Stimulated activated CD4-positive, alpha-beta T cell treated with anti-CD3 and anti-CD28 coated beads, Interleukin-1b, Interleukin-23, amount 100 ng/mL, for 4 hours (primary cell): ENCODE results near the gene CDK7.
"Not testable (repeated sequence)": the region's sequence is repeated elsewhere in the genome, so short reads cannot be mapped to it uniquely, and the experiment has no call there.

Experiments
- DNase-seq, 2 donors: peaks; one replicate each; pipeline ENCODE4 v3.0.0-alpha.2; 2020; ENCODE audit warnings: low read depth in 2 of 2

CDK7 gene

DNA sequence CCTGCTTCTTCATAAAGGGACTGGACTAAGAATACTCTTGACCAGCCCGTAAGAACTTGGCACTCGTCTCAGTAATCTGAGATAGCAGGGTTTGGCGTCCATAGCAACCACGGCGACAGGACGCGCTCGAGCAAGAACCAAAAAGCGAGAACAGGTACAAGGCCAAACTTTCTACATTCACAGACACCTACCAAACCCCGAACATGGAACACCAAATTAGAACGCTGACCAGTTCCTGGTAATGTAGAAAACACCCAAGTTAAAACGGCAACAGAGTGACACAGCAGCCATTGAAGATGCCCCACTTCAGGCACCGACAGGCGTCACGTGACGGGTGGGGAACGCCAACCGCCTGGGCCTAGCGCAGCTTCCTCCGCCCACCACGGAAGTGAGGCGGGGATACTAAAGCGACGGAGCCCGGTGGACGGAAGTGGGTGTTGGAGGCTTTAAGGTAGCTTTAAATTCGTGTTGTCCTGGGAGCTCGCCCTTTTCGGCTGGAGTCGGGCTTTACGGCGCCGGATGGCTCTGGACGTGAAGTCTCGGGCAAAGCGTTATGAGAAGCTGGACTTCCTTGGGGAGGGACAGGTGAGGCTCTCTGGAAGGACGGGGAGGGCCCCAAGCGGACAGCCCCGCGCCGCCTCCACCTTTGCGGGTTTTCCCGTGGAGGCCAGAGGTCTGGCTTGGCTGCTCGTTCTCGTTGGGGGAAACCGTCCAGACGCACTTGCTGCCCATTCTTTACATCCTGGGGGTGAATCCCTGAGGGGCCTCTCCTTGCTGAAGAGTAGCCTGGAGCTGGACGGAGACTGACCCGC lies at the start of gene CDK7:
Gene CDK7, plus strand, starts transcription at position 430 of the 812 bp plus-strand sequence. Its CDS starts 90 bp downstream, at position 520.
- peak; percentile 81 to 83 for DNase-seq

DNA sequence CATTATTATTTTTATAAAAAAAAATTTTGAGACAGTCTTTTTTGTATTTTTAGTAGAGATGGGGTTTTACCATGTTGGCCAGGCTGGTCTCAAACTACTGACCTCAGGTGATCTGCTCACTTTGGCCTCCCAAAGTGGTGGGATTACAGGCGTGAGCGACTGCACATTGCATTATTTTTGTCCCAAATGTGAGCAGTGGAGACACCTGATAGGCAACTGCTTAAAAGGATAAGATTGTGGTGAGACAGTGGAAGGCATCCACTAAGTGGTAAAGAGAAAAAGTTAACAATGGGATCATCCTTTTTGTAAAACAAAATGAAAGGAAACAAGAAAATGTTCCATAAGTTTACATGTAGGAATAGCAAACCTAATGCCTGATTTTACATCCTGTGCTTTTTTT lies 47.3 kb upstream of the CDK7 start:
- no peak for DNase-seq

DNA sequence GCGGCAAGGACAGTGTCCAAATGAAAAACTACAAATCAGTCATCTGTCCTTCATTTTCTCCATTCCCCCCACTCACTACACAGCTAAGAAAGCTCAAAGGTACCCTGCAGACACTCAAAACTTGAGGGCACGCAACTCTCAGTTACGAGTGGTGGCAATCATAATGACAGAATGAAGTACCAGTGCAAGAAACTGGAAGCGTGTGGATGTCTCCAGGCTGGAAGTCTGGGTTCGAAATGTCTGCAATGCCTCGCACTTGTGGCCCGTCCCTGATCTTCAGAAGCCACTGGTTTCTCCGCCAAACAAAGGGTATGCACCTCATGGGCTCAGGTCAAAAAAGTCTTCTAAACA lies 45.9 kb upstream of the CDK7 start:
- no peak for DNase-seq

DNA sequence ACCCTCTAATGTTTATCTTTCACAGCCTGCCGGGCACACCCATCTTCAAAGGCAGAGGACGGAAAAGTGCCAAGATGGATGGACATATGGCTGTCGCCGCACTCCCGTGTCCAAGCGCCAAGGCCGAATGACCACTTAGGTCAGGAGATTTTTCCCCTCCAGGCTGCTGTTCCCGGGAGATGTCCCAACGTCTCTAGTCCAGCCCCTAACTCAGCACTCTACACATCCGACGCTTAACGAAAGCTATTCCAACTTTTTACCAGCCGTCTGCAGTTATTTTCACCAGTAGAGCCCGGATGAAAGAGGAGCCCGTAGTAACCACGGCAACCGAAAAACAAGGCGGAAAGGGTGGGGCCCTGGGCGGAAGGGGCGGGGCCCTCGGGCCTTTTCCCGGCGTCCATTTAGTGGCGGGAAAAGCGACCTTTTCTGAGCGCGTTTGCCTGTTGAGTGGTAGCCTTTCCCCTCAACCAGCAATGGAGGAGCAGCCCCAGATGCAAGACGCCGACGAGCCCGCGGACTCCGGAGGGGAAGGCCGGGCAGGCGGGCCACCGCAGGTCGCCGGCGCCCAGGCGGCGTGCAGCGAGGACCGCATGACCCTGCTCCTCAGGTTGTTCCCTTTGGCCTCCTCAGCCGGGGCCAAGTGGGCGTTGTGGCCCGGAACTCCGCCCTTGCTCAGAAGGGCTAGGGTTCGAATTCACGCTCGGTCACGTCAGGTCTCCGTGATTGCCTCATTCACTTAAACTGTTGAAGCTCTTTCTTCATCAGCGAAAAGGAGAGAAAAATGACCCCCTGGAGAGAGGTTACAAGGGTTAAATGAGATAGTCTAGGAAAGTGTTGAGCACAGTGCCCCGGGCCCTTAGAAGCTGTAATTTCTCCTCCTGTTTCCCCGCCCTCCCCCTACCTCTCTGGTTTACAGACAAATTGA lies 45.3 kb upstream of the CDK7 start, which contains the start of gene CENPH:
Gene CENPH, plus strand, starts transcription at position 422 of the 925 bp plus-strand sequence. Its CDS starts 52 bp downstream, at position 474.
- peak; percentile 84 to 87 for DNase-seq

DNA sequence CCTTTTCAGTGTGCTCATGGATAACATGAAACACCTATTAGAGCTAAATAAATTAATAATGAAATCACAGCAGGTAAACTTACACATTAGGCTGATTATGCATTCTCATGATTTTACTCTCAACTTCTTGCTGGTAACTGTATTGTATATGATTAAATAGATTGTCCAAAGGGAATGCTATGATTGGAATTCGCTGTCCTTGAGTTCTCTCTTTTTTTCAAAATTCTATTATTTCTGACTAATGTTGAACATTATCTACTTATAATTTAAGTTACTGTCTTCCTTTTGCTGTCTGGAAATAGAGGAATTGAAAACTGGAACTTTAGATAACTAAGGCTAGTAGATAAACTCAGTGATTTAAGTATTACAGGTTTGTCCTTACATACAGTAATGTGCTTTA lies 32.2 kb upstream of the CDK7 start:
- no peak for DNase-seq

DNA sequence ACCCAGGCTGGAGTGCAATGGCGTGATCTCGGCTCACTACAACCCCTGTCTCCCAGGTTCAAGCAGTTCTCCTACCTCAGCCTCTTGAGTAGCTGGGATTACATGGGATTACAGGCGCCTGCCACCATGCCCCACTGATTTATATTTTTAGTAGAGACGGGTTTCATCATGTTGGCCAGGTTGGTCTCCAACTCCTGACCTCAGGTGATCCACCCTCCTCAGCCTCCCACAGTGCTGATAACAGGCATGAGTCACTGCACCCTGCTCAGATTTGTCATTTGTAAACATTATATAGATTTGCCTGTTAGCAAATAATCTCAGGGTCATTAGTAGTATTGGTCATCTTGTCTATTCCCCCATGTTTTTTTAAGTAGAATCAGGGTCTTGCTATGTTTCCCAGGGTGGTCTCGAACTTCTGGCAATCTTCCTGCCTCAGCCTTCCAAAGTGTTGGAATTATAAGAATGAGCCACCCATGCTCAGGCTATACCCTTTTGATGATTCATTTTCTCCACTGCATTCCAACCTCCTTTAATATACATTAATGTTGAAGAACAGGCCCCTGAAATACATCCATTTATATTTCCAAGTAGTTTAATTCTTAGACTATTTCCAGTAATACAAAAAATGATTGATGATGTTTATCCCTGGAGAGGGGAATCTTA lies 28.0 kb upstream of the CDK7 start:
- DNase-seq, result no peak

DNA sequence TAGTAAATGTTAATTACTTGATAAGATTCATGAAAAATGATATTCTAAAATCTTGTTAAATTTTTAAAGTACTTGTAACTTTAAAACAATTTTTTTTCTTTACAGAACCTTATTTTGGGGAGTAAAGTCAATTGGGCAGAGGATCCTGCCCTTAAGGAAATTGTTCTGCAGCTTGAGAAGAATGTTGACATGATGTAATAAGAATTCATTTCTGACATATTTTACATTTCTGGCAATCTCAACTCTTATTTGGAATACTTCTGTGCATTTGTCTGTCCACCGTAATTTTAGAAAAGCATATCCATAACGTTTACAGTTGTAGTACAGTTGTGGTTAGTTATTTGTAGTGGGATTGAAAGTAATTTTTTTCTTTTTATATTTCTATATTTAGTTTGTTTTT lies 25.1 kb upstream of the CDK7 start:
- no peak for DNase-seq

DNA sequence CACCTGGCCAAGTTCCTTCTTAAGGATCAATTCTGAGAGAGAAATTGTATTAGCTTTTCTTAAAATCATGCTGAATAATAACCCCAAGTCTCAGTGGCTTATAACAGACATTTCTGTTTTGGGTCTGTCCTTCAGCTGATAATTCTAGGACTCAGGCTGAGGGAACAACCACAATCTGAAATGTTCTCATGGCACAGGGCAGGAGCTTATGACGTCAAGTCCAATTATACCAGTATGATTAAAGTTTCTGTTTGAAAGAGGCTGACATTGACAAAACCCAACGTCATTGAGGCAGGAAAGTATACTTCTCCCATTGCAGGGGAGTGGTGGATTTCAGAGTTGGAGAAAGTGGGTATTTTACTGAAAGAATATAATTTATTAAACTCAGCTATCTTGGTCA lies 23.5 kb upstream of the CDK7 start:
- DNase-seq, result no peak

DNA sequence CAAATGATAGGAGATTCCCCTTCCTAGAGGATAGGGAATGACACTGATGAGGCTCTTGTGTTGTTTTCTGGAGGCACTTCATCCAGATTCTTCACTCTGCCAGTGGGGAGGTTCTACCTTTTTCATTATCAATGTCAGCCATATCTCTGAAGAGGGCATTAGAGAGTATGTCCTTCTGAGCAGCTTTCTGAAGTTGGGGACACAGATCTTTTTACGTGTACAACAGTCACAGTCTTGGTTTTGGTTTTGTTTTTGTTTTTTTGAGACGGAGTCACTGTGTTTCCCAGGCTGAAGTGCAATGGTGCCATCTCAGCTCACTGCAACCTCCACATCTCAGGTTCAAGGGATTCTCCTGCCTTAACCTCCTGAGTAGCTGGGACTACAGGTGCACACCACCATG lies 22.7 kb upstream of the CDK7 start:
- no peak for DNase-seq

DNA sequence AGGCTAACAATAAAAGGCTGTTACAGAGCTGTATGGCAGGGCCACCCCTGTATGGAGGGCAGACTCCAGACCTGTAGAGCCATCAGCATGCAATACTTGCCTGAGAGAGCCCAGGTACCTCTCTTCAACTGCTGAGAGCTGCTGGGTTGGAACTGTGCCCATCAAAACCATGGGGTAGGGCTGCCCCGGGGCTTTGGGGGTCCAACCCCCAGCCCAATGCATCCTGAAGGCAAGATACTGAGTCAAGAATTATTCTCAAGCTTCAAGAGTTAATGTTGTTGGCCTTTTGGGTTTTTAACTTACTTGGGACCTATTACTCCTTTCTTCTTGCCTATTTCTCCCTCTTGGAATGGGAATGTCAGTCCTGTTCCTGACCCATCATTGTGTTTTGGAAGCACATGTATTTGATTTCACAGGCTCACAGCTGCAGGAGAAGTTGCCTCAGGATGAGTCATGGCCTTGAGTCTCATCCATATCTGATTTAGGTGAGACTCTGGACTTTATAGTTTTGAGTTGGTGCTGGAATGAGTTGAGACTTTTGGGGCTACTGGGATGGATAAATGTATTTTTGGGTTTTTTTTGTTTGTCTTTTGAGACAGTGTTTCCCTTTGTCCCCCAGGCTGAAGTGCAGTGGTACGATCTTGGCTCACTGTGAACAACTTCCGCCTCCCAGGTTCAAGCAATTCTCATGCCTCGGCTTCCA lies 21.0 kb upstream of the CDK7 start:
- no peak for DNase-seq

DNA sequence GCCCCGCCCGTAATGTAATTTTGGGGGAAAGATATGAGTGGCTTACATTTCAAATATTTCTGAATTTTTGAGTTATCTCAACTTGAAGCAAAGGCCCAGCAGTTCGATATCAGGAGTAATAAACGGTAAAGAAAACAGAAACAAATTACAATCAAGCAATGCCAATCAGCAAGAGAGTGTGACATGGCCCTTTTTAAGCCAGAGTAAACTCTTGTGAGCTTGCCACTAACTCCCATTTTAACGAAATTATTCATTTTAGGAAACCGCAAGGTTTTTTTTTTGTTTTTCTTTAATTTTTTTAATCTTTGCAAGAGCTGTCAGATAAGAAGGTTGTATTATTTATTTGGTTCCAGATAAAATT lies 17.6 kb upstream of the CDK7 start:
- DNase-seq, result no peak

DNA sequence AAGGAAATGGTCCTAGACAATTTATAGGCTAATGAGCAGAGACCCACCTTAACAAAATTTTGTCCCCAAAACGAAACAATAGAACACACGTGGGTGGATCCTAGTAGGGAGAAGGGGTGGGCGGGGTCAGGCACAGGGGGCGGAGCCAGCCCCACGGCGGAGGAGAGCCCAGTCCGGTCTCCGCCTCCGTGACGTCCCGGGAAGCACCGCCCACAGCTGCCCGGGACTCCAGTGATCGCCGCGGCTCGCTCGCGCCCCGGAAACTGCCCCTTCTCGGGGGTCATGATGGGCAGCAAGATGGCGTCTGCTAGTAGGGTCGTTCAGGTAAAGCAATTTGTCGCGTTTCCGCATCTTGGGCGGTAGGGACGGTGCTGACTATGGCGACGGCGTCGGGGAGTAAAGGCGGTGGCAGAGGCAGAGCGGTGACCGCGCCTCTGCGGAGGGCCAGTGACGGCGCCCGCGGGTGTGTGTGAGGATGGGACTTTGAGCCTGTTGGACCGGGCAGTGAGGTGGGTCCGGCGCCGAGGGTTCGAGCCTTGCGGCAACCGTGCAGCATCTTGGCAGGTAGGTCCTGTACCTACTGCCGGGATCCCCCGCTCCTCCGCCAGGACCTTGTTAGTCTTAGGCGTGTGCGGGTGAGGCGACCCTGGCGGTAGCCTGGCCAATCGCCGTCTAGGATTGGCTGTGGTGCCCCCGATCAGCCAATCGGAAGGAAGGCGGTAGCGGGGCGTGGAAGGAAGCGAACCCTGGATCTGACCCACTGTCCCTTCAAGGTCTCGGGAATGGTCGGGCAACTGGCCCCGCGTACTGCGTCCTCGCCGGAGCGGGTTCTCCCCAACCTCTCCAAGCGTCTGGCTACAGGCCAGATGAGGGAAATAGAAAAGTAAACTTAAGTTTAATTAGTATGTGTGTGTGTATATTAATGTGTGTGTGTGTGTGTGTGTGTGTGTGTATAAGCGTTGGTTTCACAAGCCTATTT lies 16.8 kb upstream of the CDK7 start:
- DNase-seq, result peak; percentile 90 to 97

DNA sequence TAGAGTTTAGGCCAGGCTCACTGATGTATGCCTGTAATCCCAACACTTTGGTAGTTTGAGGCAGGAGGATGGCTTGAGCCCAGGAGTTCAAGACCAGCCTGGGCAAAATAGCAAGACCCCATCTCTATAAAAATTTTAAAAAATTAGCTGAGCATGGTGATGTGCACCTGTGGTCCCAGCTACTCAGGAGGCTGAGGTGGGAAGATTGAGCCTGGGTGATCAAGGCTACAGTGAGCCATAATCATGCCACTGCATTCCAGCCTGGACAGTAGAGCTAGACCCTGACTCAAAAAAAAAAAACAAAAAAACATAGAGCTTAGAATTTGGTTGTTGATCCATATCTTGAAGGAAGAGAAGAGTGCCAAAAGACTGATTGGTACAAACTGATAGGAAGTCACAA lies 14.7 kb upstream of the CDK7 start:
- no peak for DNase-seq

DNA sequence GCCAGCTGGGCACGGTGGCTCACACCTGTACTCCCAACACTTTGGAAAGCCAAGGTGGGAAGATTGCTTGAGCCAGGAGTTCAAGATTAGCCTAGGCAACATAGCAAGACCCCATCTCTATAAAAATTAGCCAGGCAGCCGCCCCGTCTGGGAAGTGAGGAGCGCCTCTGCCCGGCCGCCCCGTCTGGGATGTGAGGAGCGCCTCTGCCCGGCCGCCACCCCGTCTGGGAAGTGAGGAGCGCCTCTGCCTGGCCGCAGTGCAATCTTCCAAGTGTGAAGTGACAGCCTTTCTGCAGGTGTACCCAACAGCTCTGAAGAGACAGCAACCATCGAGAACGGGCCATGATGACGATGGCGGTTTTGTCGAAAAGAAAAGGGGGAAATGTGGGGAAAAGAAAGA lies 14.3 kb upstream of the CDK7 start:
- not testable (repeated sequence) for DNase-seq

DNA sequence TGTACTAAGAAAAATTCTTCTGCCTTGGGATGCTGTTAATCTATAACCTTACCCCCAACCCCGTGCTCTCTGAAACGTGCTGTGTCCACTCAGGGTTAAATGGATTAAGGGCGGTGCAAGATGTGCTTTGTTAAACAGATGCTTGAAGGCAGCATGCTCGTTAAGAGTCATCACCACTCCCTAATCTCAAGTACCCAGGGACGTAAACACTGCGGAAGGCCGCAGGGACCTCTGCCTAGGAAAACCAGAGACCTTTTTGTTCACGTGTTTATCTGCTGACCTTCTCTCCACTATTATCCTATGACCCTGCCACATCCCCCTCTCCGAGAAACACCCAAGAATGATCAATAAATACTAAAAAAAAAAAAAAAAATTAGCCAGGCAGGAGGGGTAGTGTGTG lies 13.9 kb upstream of the CDK7 start:
- DNase-seq, result not testable (repeated sequence)

DNA sequence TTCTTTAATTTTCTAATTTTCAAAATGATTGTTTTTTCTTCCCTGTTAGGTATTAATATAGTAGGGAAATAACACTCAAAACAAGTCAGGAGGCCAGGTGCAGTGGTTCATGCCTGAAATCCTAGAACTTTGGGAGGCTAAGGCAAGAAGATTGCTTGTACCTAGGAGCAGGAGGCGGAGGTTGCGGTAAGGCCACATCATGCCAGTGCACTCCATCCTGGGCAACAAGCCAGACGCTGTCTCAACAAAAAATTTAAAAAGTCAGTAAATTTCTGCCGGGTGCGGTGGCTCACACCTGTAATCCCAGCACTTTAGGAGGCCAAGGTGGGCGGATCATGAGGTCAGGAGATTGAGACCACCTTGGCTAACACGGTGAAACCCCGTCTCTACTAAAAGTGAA lies 10.2 kb upstream of the CDK7 start:
- no peak for DNase-seq

DNA sequence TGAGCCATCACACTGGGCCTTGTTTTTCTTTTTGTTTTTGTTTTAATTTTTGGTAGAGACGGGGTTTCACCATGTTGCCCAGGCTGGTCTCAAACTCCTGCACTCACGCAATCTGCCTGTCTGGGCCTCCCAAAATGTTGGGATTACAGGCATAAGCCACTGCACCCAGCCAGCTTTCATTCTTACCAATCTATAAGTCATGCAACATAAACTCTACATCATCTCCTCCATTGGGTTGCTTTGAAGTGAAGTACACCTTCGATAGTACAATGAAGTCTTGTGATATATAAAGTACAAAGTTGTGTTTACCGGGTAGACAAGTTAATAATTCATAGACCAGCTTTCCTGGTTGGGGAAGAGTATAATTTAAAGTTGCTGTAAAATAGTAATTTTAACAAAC lies 8.8 kb upstream of the CDK7 start:
- DNase-seq, result no peak

DNA sequence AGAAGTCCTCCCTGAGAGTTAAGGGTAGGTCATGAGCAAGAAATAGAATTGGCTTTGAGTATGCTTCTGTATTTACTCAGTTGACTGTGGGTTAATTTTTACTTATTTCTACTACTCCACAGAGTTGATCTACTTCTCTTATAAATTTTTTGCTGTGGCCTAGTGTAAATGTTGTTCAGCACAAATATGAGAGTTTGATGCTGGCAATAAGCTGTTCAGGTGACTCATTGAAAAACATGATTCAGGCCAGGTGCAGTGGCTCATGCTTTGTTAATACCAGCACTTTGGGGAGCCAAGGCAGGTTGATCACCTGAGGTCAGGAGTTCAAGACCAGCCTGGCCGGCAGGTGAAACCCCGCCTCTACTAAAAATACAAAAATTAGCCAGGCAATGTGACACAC lies 4.5 kb upstream of the CDK7 start:
- DNase-seq, result no peak

DNA sequence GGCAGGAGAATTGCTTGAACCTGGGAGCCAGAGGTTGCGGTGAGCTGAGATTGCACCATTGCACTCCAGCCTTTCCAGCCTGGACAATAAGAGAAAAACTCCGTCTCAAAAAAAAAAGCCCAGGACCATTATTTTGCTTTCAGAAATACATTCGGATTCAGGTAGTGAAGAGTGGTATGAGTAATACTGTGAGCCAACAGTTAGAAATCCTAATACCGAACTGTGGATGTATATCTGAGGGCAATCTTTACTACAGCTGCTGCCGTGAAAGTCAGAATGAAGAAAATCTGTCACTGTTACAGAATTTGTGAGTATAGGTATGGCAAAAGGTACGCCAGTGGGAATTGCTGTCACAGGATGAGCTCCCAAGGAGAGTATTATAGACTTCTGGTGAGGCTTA lies 3.4 kb upstream of the CDK7 start:
- no peak for DNase-seq

DNA sequence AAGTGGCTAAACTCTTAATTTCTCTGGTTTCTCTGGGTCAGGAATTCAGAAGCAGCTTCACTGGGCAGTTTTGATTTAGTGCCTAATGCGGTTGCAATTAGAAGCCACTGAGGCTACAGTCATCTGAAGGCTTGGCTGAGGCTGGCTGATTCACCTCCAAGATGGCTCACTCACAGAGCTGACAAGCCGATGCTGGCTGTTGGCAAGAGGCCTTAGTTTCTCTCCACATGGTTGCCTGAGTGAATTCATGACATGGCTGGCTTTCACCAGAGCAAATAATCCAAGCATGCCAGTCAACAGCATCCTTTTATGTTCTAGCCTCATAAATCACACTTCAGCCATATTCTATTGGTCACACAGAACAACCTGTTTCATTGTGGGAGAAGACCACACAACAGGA lies 2.8 kb upstream of the CDK7 start:
- no peak for DNase-seq

DNA sequence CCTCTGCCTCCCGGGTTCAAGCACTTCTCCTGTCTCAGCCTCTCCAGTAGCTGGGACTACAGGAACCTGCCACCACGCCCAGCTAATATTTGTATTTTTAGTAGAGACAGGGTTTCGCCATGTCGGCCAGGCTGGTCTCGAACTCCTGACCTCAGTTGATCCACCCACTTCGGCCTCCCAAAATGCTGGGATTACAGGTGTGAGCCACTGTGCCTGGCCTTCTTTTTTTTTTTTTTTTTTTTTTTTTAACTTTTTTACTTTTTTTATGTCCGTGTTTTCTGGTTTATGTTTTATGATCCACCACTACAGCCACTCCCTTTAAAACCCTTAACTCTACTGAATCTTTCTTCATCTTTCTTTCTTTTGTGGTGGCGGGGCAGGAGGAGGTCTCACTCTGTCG lies 2.0 kb downstream of the CDK7 start:
- DNase-seq, result not testable (repeated sequence)
